GM19467 (cell line): ENCODE results near the gene AHCYL2.
"Not testable (repeated sequence)": the region's sequence is repeated elsewhere in the genome, so short reads cannot be mapped to it uniquely, and the experiment has no call there.

Experiments used
- ATAC-seq: cut with Tn5 transposase; IDR thresholded peaks from one replicate; pipeline ENCODE4 v1.9.1; 2021; ENCODE audit warnings: mild to moderate bottlenecking, moderate library complexity; ENCODE audit not compliant: unreplicated experiment

AHCYL2 gene

GRCh38 chr7:129281163-129281562 is 56.3 kb downstream of the AHCYL2 start:
- ATAC-seq: no peak

GRCh38 chr7:129282865-129283264 is 58.0 kb downstream of the AHCYL2 start:
- no peak for ATAC-seq

- ATAC-seq: no peak
Measured at GRCh38 chr7:129283936-129284335, 59.1 kb downstream of the AHCYL2 start.

GRCh38 chr7:129285111-129285510 is 60.3 kb downstream of the AHCYL2 start:
- ATAC-seq: no peak

- no peak for ATAC-seq
Measured at GRCh38 chr7:129292861-129293260, 68.0 kb downstream of the AHCYL2 start.

- no peak for ATAC-seq
Measured at GRCh38 chr7:129295015-129295423, 70.2 kb downstream of the AHCYL2 start.

GRCh38 chr7:129298268-129298893 is 73.6 kb downstream of the AHCYL2 start:
- no peak for ATAC-seq

GRCh38 chr7:129299889-129300288 is 75.1 kb downstream of the AHCYL2 start:
- no peak for ATAC-seq

- not testable (repeated sequence) for ATAC-seq
Measured at GRCh38 chr7:129300299-129300698, 75.5 kb downstream of the AHCYL2 start.

GRCh38 chr7:129307592-129307991 is 82.8 kb downstream of the AHCYL2 start:
- no peak for ATAC-seq

GRCh38 chr7:129308047-129308446 is 83.2 kb downstream of the AHCYL2 start:
- ATAC-seq: no peak

- no peak for ATAC-seq
Measured at GRCh38 chr7:129311429-129311828, 86.6 kb downstream of the AHCYL2 start.

- ATAC-seq: no peak
Measured at GRCh38 chr7:129313282-129313681, 88.5 kb downstream of the AHCYL2 start.

- ATAC-seq: no peak
Measured at GRCh38 chr7:129315960-129316359, 91.1 kb downstream of the AHCYL2 start.

- no peak for ATAC-seq
Measured at GRCh38 chr7:129317450-129317849, 92.6 kb downstream of the AHCYL2 start.

GRCh38 chr7:129327076-129327475 is 102.2 kb downstream of the AHCYL2 start:
- ATAC-seq: no peak

GRCh38 chr7:129332254-129333035 is 107.6 kb downstream of the AHCYL2 start:
- ATAC-seq: no peak

- no peak for ATAC-seq
Measured at GRCh38 chr7:129334473-129334872, 109.6 kb downstream of the AHCYL2 start.

- no peak for ATAC-seq
Measured at GRCh38 chr7:129338450-129338849, 113.6 kb downstream of the AHCYL2 start.

GRCh38 chr7:129341212-129341611 is 116.4 kb downstream of the AHCYL2 start:
- ATAC-seq: no peak

GRCh38 chr7:129341816-129342806 is 117.3 kb downstream of the AHCYL2 start:
- no peak for ATAC-seq
